NCI-H446 (cell line): Measurements from ENCODE around the gene FRMPD4.
A peak's percentile ranks its signal among the peaks of the same experiment; 100 is the strongest.

ENCODE experiments used
- DNase-seq, 2 experiments: peaks; one replicate each; lab custom pipeline; 2025; lab: John Stamatoyannopoulos, UW

The FRMPD4 gene

GRCh38 chrX:12367254-12367653 is 229.0 kb downstream of the FRMPD4 start:
- DNase-seq: no peak

GRCh38 chrX:12370497-12370986 is 232.3 kb downstream of the FRMPD4 start:
- DNase-seq: no peak

- no peak for DNase-seq
Observed at GRCh38 chrX:12372111-12372510, 233.8 kb downstream of the FRMPD4 start.

GRCh38 chrX:12374286-12374685 is 236.0 kb downstream of the FRMPD4 start:
- no peak for DNase-seq

- no peak for DNase-seq
Observed at GRCh38 chrX:12378253-12378652, 240.0 kb downstream of the FRMPD4 start.

GRCh38 chrX:12378706-12379105 is 240.4 kb downstream of the FRMPD4 start:
- DNase-seq: no peak

GRCh38 chrX:12379671-12380070 is 241.4 kb downstream of the FRMPD4 start:
- DNase-seq: no peak

GRCh38 chrX:12383196-12383595 is 244.9 kb downstream of the FRMPD4 start:
- no peak for DNase-seq

- no peak for DNase-seq
Observed at GRCh38 chrX:12390301-12390700, 252.0 kb downstream of the FRMPD4 start.

GRCh38 chrX:12396584-12396983 is 258.3 kb downstream of the FRMPD4 start:
- DNase-seq: no peak

GRCh38 chrX:12400218-12400617 is 261.9 kb downstream of the FRMPD4 start:
- peak; percentile 61 to 85 for DNase-seq

- peak; percentile 53 to 72 for DNase-seq
Observed at GRCh38 chrX:12401252-12401651, 263.0 kb downstream of the FRMPD4 start.

GRCh38 chrX:12403474-12404082 is 265.3 kb downstream of the FRMPD4 start:
- no peak for DNase-seq

- no peak for DNase-seq
Observed at GRCh38 chrX:12405306-12405705, 267.0 kb downstream of the FRMPD4 start.

GRCh38 chrX:12410523-12410922 is 272.2 kb downstream of the FRMPD4 start:
- no peak for DNase-seq

- no peak for DNase-seq
Observed at GRCh38 chrX:12411831-12412230, 273.6 kb downstream of the FRMPD4 start.

- no peak for DNase-seq
Observed at GRCh38 chrX:12412561-12412960, 274.3 kb downstream of the FRMPD4 start.

GRCh38 chrX:12419591-12419990 is 281.3 kb downstream of the FRMPD4 start:
- no peak for DNase-seq

- no peak for DNase-seq
Observed at GRCh38 chrX:12421918-12422317, 283.6 kb downstream of the FRMPD4 start.

- no peak for DNase-seq
Observed at GRCh38 chrX:12423346-12423745, 285.1 kb downstream of the FRMPD4 start.

- no peak for DNase-seq
Observed at GRCh38 chrX:12425496-12425895, 287.2 kb downstream of the FRMPD4 start.

- no peak for DNase-seq
Observed at GRCh38 chrX:12426420-12426819, 288.1 kb downstream of the FRMPD4 start.

- no peak for DNase-seq
Observed at GRCh38 chrX:12434493-12434892, 296.2 kb downstream of the FRMPD4 start.

- DNase-seq: no peak
Observed at GRCh38 chrX:12439416-12439815, 301.1 kb downstream of the FRMPD4 start.
